ENCODE measurements around the gene CDYL2.

- TF ChIP-seq USF1 (IDR thresholded peaks at IDR 0.05; ENCODE audit: borderline replicate concordance, low read depth) (no peak), CTCF (IDR thresholded peaks at IDR 0.05) (no peak), FOXM1 (IDR thresholded peaks at IDR 0.05; ENCODE audit: low read depth) (no peak), REST (IDR thresholded peaks at IDR 0.05; ENCODE audit: low read depth, low read length) (no peak), JUND (IDR thresholded peaks at IDR 0.05) (no peak), GABPA (IDR thresholded peaks at IDR 0.05; ENCODE audit: low read depth) (no peak)
Measured at GRCh38 chr16:80692270-80692669, 112.1 kb downstream of the CDYL2 start.
